DND-41 (cell line): Measurements from ENCODE around the gene ZNF165.
A peak's percentile ranks its signal among the peaks of the same experiment; 100 is the strongest.

ENCODE experiments used
- ATAC-seq: fragments of 200-7000 bp; cut with Tn5 transposase; 3 replicates; pipeline ENCODE4 v1.9.1; 2021; ENCODE audit warnings: low read depth; ENCODE audit not compliant: insufficient read depth
- DNase-seq: peaks from one replicate; pipeline ENCODE4 v3.0.0-alpha.2; 2020
- H2AFZ ChIP-seq: 2 replicates; pipeline ENCODE4 v1.6.0; 2012; ENCODE audit warnings: low read depth, low read length
- H3K27ac ChIP-seq: 2 replicates; pipeline ENCODE4 v1.5.1; 2012; ENCODE audit warnings: low read length, inconsistent platforms
- H3K27me3 ChIP-seq: fragments of 200-600 bp; sonication (generic); 2 replicates; pipeline ENCODE4 v1.6.0; 2012; ENCODE audit warnings: low read length, mild to moderate bottlenecking, inconsistent platforms; ENCODE audit not compliant: insufficient read depth, poor library complexity
- H3K36me3 ChIP-seq: 2 replicates; pipeline ENCODE4 v1.5.1; 2012; ENCODE audit warnings: low read length, inconsistent platforms; ENCODE audit not compliant: insufficient read depth
- H3K4me1 ChIP-seq: 2 replicates; pipeline ENCODE4 v1.5.1; 2012; ENCODE audit warnings: mild to moderate bottlenecking, low read length; ENCODE audit not compliant: insufficient read depth
- H3K4me2 ChIP-seq: 2 replicates; pipeline ENCODE4 v1.6.0; 2012; ENCODE audit warnings: mild to moderate bottlenecking, moderate library complexity, low read length, inconsistent platforms; ENCODE audit not compliant: insufficient read depth
- H3K4me3 ChIP-seq, 2 experiments: fragments of 200-600 bp in 1 of 2; shearing (Covaris generic) in 1 of 2; 2 replicates each; pipeline ENCODE4 v1.5.1; 2012 to 2016; ENCODE audit warnings: inconsistent platforms in 2 of 2, low read length in 2 of 2, mild to moderate bottlenecking in 2 of 2, low read depth in 1 of 2, moderate library complexity in 1 of 2
- H3K79me2 ChIP-seq: 2 replicates; pipeline ENCODE4 v1.6.0; 2012; ENCODE audit warnings: low read length, inconsistent platforms; ENCODE audit not compliant: insufficient read depth
- H3K9ac ChIP-seq: 2 replicates; pipeline ENCODE4 v1.6.0; 2012; ENCODE audit warnings: low read depth, mild to moderate bottlenecking, inconsistent platforms, low read length, moderate library complexity
- H3K9me3 ChIP-seq: 2 replicates; pipeline ENCODE4 v1.5.1; 2012; ENCODE audit warnings: low read length, moderate library complexity, mild to moderate bottlenecking, inconsistent platforms; ENCODE audit not compliant: insufficient read depth, severe bottlenecking
- H4K20me1 ChIP-seq: 2 replicates; pipeline ENCODE4 v1.6.0; 2012; ENCODE audit warnings: low read length; ENCODE audit not compliant: insufficient read depth
- EZH2 ChIP-seq: IDR thresholded peaks from 3 replicates; pipeline ENCODE4 v1.6.1; 2012; ENCODE audit warnings: borderline replicate concordance, low read depth, mild to moderate bottlenecking, moderate library complexity, low read length, inconsistent platforms; ENCODE audit not compliant: severe bottlenecking
- TF ChIP-seq, protein P1 (sequence below): IDR thresholded peaks from 2 replicates; pipeline ENCODE4 v1.5.1; 2012; ENCODE audit warnings: borderline replicate concordance, low read length, moderate library complexity, mild to moderate bottlenecking; ENCODE audit not compliant: poor library complexity, severe bottlenecking; ENCODE audit errors: extremely low read depth

The ZNF165 gene

DNA sequence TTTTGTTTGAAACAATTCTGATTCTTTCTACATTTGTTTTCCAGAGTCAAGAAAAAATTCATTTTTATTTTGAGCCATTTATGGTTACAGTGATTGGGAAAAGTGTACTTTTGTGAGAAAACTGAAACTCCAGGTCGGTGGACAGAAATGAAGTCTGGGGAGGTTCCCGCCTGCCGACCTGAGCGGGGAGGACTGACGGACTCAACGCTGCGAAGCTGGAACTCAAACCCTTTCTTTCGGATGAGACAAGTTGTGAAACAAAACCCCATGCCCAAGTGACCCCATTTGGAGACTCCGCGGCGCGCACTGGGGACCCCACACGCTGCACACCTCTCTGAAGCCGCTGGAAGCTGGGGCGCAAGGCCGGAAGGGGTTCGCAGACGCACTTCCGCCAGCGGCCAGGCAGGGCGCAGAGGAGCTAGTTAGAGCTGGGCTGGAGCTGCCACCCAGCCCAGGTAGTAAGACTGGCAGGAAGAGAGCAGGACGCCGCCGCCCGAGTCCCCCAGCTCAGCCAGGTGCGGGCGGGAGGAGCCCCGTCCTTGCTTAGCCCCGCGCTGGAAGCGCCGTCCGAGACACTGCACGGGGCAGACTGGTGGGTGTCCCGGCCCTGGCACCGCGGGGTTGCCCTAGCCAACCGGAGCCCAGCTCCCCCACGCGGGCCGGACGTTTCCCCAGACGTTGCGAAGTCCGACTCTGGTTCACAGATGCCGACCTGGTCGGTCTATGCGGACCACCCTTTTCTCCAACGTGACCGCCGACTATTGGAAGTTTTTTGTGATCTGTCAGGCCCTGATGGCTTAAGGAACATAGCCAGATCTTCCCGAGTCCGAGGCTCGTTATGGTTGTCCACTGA lies 24.2 kb downstream of the ZNF165 start:
- no peak overlapping the region for H3K4me2 ChIP-seq
- no peaks in the 10 kb centered on the region for H3K79me2 ChIP-seq
- no peak overlapping the region for H2AFZ ChIP-seq
- H3K9me3 ChIP-seq, result no peaks in the 10 kb centered on the region
- H3K9ac ChIP-seq, result no peak overlapping the region
- H3K36me3 ChIP-seq, result no peaks in the 10 kb centered on the region
- H4K20me1 ChIP-seq, result no peaks in the 10 kb centered on the region
- no peak for TF ChIP-seq EZH2
- TF ChIP-seq, protein P1, sequence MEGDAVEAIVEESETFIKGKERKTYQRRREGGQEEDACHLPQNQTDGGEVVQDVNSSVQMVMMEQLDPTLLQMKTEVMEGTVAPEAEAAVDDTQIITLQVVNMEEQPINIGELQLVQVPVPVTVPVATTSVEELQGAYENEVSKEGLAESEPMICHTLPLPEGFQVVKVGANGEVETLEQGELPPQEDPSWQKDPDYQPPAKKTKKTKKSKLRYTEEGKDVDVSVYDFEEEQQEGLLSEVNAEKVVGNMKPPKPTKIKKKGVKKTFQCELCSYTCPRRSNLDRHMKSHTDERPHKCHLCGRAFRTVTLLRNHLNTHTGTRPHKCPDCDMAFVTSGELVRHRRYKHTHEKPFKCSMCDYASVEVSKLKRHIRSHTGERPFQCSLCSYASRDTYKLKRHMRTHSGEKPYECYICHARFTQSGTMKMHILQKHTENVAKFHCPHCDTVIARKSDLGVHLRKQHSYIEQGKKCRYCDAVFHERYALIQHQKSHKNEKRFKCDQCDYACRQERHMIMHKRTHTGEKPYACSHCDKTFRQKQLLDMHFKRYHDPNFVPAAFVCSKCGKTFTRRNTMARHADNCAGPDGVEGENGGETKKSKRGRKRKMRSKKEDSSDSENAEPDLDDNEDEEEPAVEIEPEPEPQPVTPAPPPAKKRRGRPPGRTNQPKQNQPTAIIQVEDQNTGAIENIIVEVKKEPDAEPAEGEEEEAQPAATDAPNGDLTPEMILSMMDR, result no peak
- no peaks in the 10 kb centered on the region for H3K27me3 ChIP-seq
- DNase-seq, result no peak
- no peaks in the 10 kb centered on the region for H3K4me1 ChIP-seq
- no peak overlapping the region for H3K4me3 ChIP-seq
- peak; percentile 45; the same call in 1 of the 3 replicates for ATAC-seq
- no peak overlapping the region for H3K27ac ChIP-seq

DNA sequence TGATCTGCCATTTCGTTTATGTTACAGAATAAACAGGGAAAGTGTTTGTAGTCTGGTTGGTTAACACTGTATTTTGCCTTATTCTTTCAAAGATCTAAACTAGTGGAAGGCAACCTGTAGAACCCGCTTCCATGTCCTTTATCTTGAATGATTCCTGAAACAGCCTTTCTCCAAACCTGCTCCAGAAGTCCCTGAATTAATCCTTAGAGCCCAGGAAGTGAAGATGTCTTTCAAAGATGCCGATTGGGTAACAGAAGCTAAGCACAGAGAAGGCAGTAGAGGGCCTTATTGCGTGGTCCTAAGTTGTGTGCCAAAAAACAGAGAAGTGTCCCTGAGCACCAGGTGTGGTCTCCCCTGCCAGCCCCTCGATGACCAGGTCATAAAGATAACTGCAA lies 24.9 kb downstream of the ZNF165 start:
- no peaks in the 10 kb centered on the region for H3K79me2 ChIP-seq
- H4K20me1 ChIP-seq, result no peaks in the 10 kb centered on the region
- H3K4me1 ChIP-seq, result no peaks in the 10 kb centered on the region
- no peaks in the 10 kb centered on the region for H3K9me3 ChIP-seq
- H3K4me2 ChIP-seq, result no peak overlapping the region
- no peak overlapping the region for H3K9ac ChIP-seq
- TF ChIP-seq, protein P1, result no peak
- TF ChIP-seq EZH2, result no peak
- no peak overlapping the region for H3K4me3 ChIP-seq
- DNase-seq, result no peak
- ATAC-seq, result no peak
- no peak overlapping the region for H3K27ac ChIP-seq
- H2AFZ ChIP-seq, result no peak overlapping the region
- H3K36me3 ChIP-seq, result no peaks in the 10 kb centered on the region
- H3K27me3 ChIP-seq, result no peaks in the 10 kb centered on the region

DNA sequence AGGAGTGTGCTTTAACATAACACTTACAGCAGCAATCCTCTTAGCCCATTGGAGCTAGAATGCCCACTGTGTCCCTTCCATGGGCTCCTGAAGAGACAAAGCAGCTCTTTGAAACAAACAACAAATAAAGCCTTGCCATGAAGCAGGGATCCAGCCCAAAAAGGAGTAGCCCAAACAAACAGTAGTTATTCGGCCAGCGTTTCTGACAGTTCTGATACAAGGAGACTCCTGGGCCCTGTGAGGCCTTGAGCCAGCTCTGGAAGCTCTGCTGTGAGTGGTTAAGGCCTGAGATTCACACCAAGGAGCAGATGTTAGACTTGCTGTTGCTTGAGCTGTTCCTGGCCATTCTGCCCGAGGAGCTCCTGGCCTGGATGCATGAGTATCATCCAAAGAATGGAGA lies 27.1 kb downstream of the ZNF165 start:
- H2AFZ ChIP-seq, result no peak overlapping the region
- H3K4me1 ChIP-seq, result no peaks in the 10 kb centered on the region
- TF ChIP-seq, protein P1, result no peak
- no peak for TF ChIP-seq EZH2
- H3K9ac ChIP-seq, result no peak overlapping the region
- no peaks in the 10 kb centered on the region for H3K27me3 ChIP-seq
- H3K4me3 ChIP-seq, result no peak overlapping the region
- H3K79me2 ChIP-seq, result no peaks in the 10 kb centered on the region
- H3K4me2 ChIP-seq, result no peak overlapping the region
- ATAC-seq (no peak), DNase-seq (no peak)
- no peaks in the 10 kb centered on the region for H4K20me1 ChIP-seq
- no peaks in the 10 kb centered on the region for H3K36me3 ChIP-seq
- H3K27ac ChIP-seq, result no peak overlapping the region
- H3K9me3 ChIP-seq, result no peaks in the 10 kb centered on the region
